ENCODE data around the gene NCDN. TPM values are rescaled to one million over a fixed set of nuclear protein-coding genes. Genes with fewer than 3 reads are reported as not detected.

NCDN gene
- total and polyA plus RNA-seq, 2 of the 8 experiments (the other 6 are each of a cell fraction or from before 2014, with no cell fraction given): 26.2 to 35.4 TPM

- TF ChIP-seq CHD7 (IDR thresholded peaks at IDR 0.05; ENCODE audit: insufficient replicate concordance, low read length) (no peak), RXRA (IDR thresholded peaks at IDR 0.05; ENCODE audit: insufficient read depth, low read depth, low read length) (no peak), GABPA (IDR thresholded peaks at IDR 0.05; ENCODE audit: borderline replicate concordance, insufficient read depth, low read length) (no peak), E2F6 (IDR thresholded peaks at IDR 0.05) (no peak), BRCA1 (IDR thresholded peaks at IDR 0.05; ENCODE audit: low read depth, low read length) (no peak), SP2 (IDR thresholded peaks at IDR 0.05; ENCODE audit: low read length) (no peak), EZH2 (IDR thresholded peaks at IDR 0.05; ENCODE audit: low read depth, low read length, severe bottlenecking) (no peak), KDM4A (IDR thresholded peaks at IDR 0.05; ENCODE audit: low read depth, low read length, severe bottlenecking) (no peak)
These were observed 46.3 kb upstream of the NCDN start (continued) for GRCh38 chr1:35511305-35511704.

Data from H1 (cell line).